ENCODE measurements around the gene ZBTB16. TPM values are rescaled to one million over a fixed set of nuclear protein-coding genes. Genes with fewer than 3 reads are reported as not detected.
A peak's percentile ranks its signal among the peaks of the same experiment; 100 is the strongest.

The ZBTB16 gene
- total and polyA plus RNA-seq, 7 experiments from 2014 or later: 3.0 to 22.1 (median 7.2) TPM

GRCh38 chr11:114289779-114290178, 230.3 kb downstream of the ZBTB16 start:
- Mint-ChIP-seq H3K4me3 (no peak overlapping the region), H3K27ac (peak overlapping the region in 1 of 9 donors; percentile 19), H3K4me1 (peaks cover 0 to 8% (median 0%) of the 10 kb centered on the region in 7 donors), H3K27me3 (peaks cover 0 to 31% (median 5%) of the 10 kb centered on the region in 5 donors), H3K36me3 (peaks cover 0 to 4% (median 0%) of the 10 kb centered on the region in 5 donors), H3K9me3 (peaks cover 0 to 2% (median 0%) of the 10 kb centered on the region in 11 donors)
- H3K4me1 ChIP-seq (ENCODE audit: control insufficient read depth in 2 of 2, insufficient read depth in 2 of 2, low read length in 2 of 2): no peaks in the 10 kb centered on the region
- CTCF ChIA-PET: interaction anchor here (1.0 kb wide), 1 partner anchor 25 kb away, joined by 3 read pairs; no protein-coding TSS in a partner anchor
- H3K9me3 ChIP-seq (ENCODE audit: control insufficient read depth in 2 of 3, low read length in 3 of 3): no peaks in the 10 kb centered on the region
- POLR2A ChIA-PET: no interaction called here
- H3K27ac ChIP-seq (ENCODE audit: low read depth, low read length): no peak overlapping the region
- H3K36me3 ChIP-seq (ENCODE audit: control insufficient read depth in 2 of 3, insufficient read depth in 3 of 3, low read length in 3 of 3): no peaks in the 10 kb centered on the region
- intact Hi-C loops (cut with micrococcal nuclease): loop anchor here in 1 of 2 donors (10.0 kb wide), 1 partner anchor 285 kb away; no protein-coding TSS in a partner anchor
- ATAC-seq (no peak), DNase-seq (no peak)
- H3K4me3 ChIP-seq (ENCODE audit: low read length): no peak overlapping the region
- no peaks in the 10 kb centered on the region for H3K27me3 ChIP-seq (ENCODE audit: control insufficient read depth in 2 of 2, insufficient read depth in 2 of 2, low read length in 2 of 2)

- peaks cover 0 to 8% (median 0%) of the 10 kb centered on the region in 7 donors for H3K4me1 Mint-ChIP-seq
- Histone ChIP-seq H3K27ac (ENCODE audit: low read depth, low read length) (no peak overlapping the region), H3K36me3 (ENCODE audit: control insufficient read depth in 2 of 3, insufficient read depth in 3 of 3, low read length in 3 of 3) (no peaks in the 10 kb centered on the region), H3K9me3 (ENCODE audit: control insufficient read depth in 2 of 3, low read length in 3 of 3) (no peaks in the 10 kb centered on the region), H3K4me1 (ENCODE audit: control insufficient read depth in 2 of 2, insufficient read depth in 2 of 2, low read length in 2 of 2) (no peaks in the 10 kb centered on the region), H3K4me3 (ENCODE audit: low read length) (no peak overlapping the region), H3K27me3 (ENCODE audit: control insufficient read depth in 2 of 2, insufficient read depth in 2 of 2, low read length in 2 of 2) (no peaks in the 10 kb centered on the region)
- POLR2A ChIA-PET: no interaction called here
- no peak overlapping the region for H3K4me3 Mint-ChIP-seq
- H3K27ac Mint-ChIP-seq: peak overlapping the region in 1 of 9 donors; percentile 19
- H3K9me3 Mint-ChIP-seq: peaks cover 0 to 2% (median 0%) of the 10 kb centered on the region in 11 donors
- DNase-seq (no peak), ATAC-seq (no peak)
- CTCF ChIA-PET: no interaction called here
- intact Hi-C loops (cut with micrococcal nuclease): no loop called here
- H3K27me3 Mint-ChIP-seq: peaks cover 0 to 31% (median 5%) of the 10 kb centered on the region in 5 donors
- H3K36me3 Mint-ChIP-seq: peaks cover 0 to 4% (median 0%) of the 10 kb centered on the region in 5 donors
Observed at GRCh38 chr11:114290503-114291235, 231.2 kb downstream of the ZBTB16 start.

GRCh38 chr11:114291381-114291780, 231.9 kb downstream of the ZBTB16 start:
- no peak overlapping the region for H3K4me3 ChIP-seq (ENCODE audit: low read length)
- H3K4me1 Mint-ChIP-seq: peaks cover 0 to 8% (median 0%) of the 10 kb centered on the region in 7 donors
- H3K27me3 ChIP-seq (ENCODE audit: control insufficient read depth in 2 of 2, insufficient read depth in 2 of 2, low read length in 2 of 2): no peaks in the 10 kb centered on the region
- no peaks in the 10 kb centered on the region for H3K4me1 ChIP-seq (ENCODE audit: control insufficient read depth in 2 of 2, insufficient read depth in 2 of 2, low read length in 2 of 2)
- H3K9me3 Mint-ChIP-seq: peaks cover 0 to 2% (median 0%) of the 10 kb centered on the region in 11 donors
- H3K27ac ChIP-seq (ENCODE audit: low read depth, low read length): no peak overlapping the region
- peak overlapping the region in 1 of 9 donors; percentile 35 for H3K27ac Mint-ChIP-seq
- no peaks in the 10 kb centered on the region for H3K36me3 ChIP-seq (ENCODE audit: control insufficient read depth in 2 of 3, insufficient read depth in 3 of 3, low read length in 3 of 3)
- ChIA-PET POLR2A (no interaction called here), CTCF (no interaction called here)
- ATAC-seq (no peak), DNase-seq (no peak)
- peaks cover 0 to 34% (median 5%) of the 10 kb centered on the region in 5 donors for H3K27me3 Mint-ChIP-seq
- H3K4me3 Mint-ChIP-seq: peak overlapping the region in 2 of 10 donors; percentile 22 to 33
- H3K9me3 ChIP-seq (ENCODE audit: control insufficient read depth in 2 of 3, low read length in 3 of 3): no peaks in the 10 kb centered on the region
- intact Hi-C loops (cut with micrococcal nuclease): no loop called here
- peaks cover 0 to 4% (median 0%) of the 10 kb centered on the region in 5 donors for H3K36me3 Mint-ChIP-seq

- Mint-ChIP-seq H3K9me3 (peaks cover 0 to 2% (median 0%) of the 10 kb centered on the region in 11 donors), H3K27ac (peak overlapping the region in 1 of 9 donors; percentile 35), H3K27me3 (peaks cover 0 to 32% (median 5%) of the 10 kb centered on the region in 5 donors), H3K4me1 (peaks cover 0 to 8% (median 0%) of the 10 kb centered on the region in 7 donors), H3K4me3 (peak overlapping the region in 6 of 10 donors; percentile 2 to 75 (median 18)), H3K36me3 (peaks cover 0 to 4% (median 0%) of the 10 kb centered on the region in 5 donors)
- Histone ChIP-seq H3K27ac (ENCODE audit: low read depth, low read length) (no peak overlapping the region), H3K9me3 (ENCODE audit: control insufficient read depth in 2 of 3, low read length in 3 of 3) (no peaks in the 10 kb centered on the region), H3K4me3 (ENCODE audit: low read length) (no peak overlapping the region), H3K27me3 (ENCODE audit: control insufficient read depth in 2 of 2, insufficient read depth in 2 of 2, low read length in 2 of 2) (no peaks in the 10 kb centered on the region), H3K36me3 (ENCODE audit: control insufficient read depth in 2 of 3, insufficient read depth in 3 of 3, low read length in 3 of 3) (no peaks in the 10 kb centered on the region), H3K4me1 (ENCODE audit: control insufficient read depth in 2 of 2, insufficient read depth in 2 of 2, low read length in 2 of 2) (no peaks in the 10 kb centered on the region)
- ATAC-seq (no peak), DNase-seq (no peak)
- ChIA-PET POLR2A (no interaction called here), CTCF (no interaction called here)
- intact Hi-C loops (cut with micrococcal nuclease): no loop called here
Observed at GRCh38 chr11:114291842-114292680, 232.6 kb downstream of the ZBTB16 start.

GRCh38 chr11:114293201-114293711, 233.7 kb downstream of the ZBTB16 start:
- ATAC-seq: no peak
- Histone ChIP-seq H3K9me3 (ENCODE audit: control insufficient read depth in 2 of 3, low read length in 3 of 3) (no peaks in the 10 kb centered on the region), H3K36me3 (ENCODE audit: control insufficient read depth in 2 of 3, insufficient read depth in 3 of 3, low read length in 3 of 3) (no peaks in the 10 kb centered on the region), H3K27ac (ENCODE audit: low read depth, low read length) (no peak overlapping the region), H3K27me3 (ENCODE audit: control insufficient read depth in 2 of 2, insufficient read depth in 2 of 2, low read length in 2 of 2) (no peaks in the 10 kb centered on the region), H3K4me1 (ENCODE audit: control insufficient read depth in 2 of 2, insufficient read depth in 2 of 2, low read length in 2 of 2) (no peaks in the 10 kb centered on the region), H3K4me3 (ENCODE audit: low read length) (no peak overlapping the region)
- peaks cover 0 to 28% (median 5%) of the 10 kb centered on the region in 5 donors for H3K27me3 Mint-ChIP-seq
- no peak overlapping the region for H3K4me3 Mint-ChIP-seq
- peaks cover 0 to 4% (median 0%) of the 10 kb centered on the region in 5 donors for H3K36me3 Mint-ChIP-seq
- DNase-seq: no peak
- H3K27ac Mint-ChIP-seq: no peak overlapping the region
- ChIA-PET CTCF (no interaction called here), POLR2A (no interaction called here)
- H3K4me1 Mint-ChIP-seq: peaks cover 0 to 8% (median 0%) of the 10 kb centered on the region in 7 donors
- intact Hi-C loops (cut with micrococcal nuclease): no loop called here
- H3K9me3 Mint-ChIP-seq: peaks cover 0 to 2% (median 0%) of the 10 kb centered on the region in 11 donors

GRCh38 chr11:114295676-114296604, 236.4 kb downstream of the ZBTB16 start, which contains the start of gene NNMT:
TSS of gene NNMT (plus strand) at chr11:114296399. CDS start at chr11:114296557, 158 bp downstream.
- Histone ChIP-seq H3K9me3 (ENCODE audit: control insufficient read depth in 2 of 3, low read length in 3 of 3) (no peaks in the 10 kb centered on the region), H3K27me3 (ENCODE audit: control insufficient read depth in 2 of 2, insufficient read depth in 2 of 2, low read length in 2 of 2) (no peaks in the 10 kb centered on the region), H3K4me3 (ENCODE audit: low read length) (no peak within 1 kb of the TSS), H3K4me1 (ENCODE audit: control insufficient read depth in 2 of 2, insufficient read depth in 2 of 2, low read length in 2 of 2) (no peaks in the 10 kb centered on the region), H3K36me3 (ENCODE audit: control insufficient read depth in 2 of 3, insufficient read depth in 3 of 3, low read length in 3 of 3) (no peaks in the 10 kb centered on the region), H3K27ac (ENCODE audit: low read depth, low read length) (no peak within 1 kb of the TSS)
- DNase-seq (no peak), ATAC-seq (no peak)
- Mint-ChIP-seq H3K27me3 (peaks cover 0 to 20% (median 8%) of the 10 kb centered on the region in 5 donors), H3K27ac (no peak within 1 kb of the TSS), H3K4me3 (no peak within 1 kb of the TSS), H3K9me3 (peaks cover 0 to 15% (median 3%) of the 10 kb centered on the region in 11 donors), H3K36me3 (peaks cover 0 to 7% (median 3%) of the 10 kb centered on the region in 5 donors), H3K4me1 (peaks cover 0 to 8% (median 0%) of the 10 kb centered on the region in 7 donors)
- ChIA-PET POLR2A (no interaction called here), CTCF (no interaction called here)
- intact Hi-C loops (cut with micrococcal nuclease): no loop called here

All from naive thymus-derived CD4-positive, alpha-beta T cell (primary cell).